ENCODE data around the gene MSRB3.
A peak's percentile ranks its signal among the peaks of the same experiment; 100 is the strongest.

MSRB3 gene

GRCh38 chr12:65325183-65325582 is 46.7 kb downstream of the MSRB3 start:
- no peak for DNase-seq (ENCODE audit: low spot score)

DNA sequence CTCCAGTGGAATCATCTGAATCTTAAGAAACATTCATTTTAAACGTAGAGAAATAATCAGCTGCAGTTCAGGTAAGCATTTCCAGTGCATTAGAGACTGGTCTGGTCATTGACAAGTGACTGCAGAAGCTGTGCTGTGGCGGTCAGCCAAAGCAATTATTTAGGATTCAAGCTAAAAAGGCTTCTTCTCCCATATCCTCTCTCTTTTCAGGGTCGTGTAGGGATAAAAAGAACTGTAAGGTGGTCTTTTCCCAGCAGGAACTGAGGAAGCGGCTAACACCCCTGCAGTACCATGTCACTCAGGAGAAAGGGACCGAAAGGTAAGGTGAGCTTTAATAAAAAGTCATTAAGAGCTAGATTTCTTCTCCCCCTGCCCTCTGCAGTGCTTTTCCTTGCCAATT is 48.1 kb downstream of the MSRB3 start:
- DNase-seq (ENCODE audit: low spot score): no peak

DNA sequence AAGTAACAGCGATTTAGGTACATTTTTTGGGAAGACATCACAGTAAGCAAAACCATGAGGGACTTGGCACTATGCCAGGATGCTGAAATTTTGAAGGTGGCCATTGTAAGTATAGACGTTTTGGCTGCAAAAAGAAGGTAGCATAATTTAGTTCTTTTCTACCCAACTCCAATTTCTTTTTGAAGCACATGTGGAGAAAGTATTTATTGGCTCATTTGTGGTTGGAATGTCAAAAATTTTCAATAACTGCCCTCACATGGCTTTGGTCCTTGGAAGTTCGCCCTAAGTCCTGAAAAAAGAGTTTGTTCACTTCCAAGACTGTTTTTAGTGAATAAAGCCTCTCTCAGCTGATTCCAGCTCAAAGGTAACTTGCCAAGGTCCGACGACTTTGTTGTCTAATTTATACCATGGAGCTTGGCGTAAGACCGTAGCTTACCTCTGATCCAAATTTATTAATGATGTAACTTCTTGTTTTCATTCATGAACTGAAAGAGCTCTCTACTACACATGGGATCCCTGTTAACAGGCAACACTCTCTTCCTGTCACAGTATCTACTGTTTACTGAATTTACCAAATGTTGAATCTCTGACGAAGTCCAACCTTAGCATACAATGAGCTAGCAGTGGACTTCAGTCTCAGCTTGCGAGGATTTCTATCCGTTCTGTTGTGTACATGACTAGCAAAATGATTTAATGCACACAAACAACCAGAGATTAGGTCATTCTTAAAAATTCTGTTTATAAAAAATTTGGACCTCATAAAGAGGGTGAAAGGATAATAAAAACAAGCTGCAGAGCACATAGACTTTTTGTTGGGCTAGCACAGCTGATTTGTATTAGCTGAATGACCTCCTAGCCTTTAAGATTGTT is 49.0 kb downstream of the MSRB3 start:
- peak; percentile 54 for DNase-seq (ENCODE audit: low spot score)

DNA sequence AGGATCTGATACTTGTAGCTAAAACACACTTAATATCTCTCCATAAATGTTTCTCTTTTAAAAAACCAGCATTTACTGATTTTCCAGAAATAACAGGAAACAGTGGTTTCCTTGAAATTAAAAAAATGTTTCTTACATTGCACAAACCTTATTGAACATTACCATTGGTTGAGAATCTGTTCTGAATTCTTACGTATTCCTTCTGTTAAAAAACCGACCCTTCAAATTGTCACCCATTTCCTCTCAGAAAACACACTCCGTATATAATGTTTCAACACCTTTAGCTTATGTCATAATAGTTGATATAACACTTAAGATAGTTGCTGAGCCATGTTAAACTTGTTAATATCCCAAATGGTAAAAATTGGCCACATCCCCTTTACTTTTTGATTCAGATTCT is 51.2 kb downstream of the MSRB3 start:
- no peak for DNase-seq (ENCODE audit: low spot score)

DNA sequence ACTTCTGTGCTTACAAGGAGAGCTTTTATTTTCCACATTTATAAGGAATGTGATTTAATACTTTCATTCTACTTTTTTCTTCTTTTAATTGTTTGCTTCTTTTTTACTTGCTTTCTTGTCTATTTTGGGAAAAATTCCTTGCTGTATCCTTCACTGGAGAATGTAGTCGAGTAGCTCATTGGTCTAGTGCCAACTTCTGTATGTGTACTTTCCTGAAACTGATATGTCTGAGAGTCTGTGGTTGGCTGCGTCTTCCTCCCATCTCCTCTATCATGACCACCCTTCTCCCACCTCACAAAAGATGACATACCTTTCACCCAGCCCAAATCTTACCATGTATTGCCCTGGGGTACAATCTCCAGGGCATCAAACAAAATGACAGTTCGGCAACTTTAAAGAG is 51.8 kb downstream of the MSRB3 start:
- DNase-seq (ENCODE audit: low spot score): no peak

- no peak for DNase-seq (ENCODE audit: low spot score)
Measured at GRCh38 chr12:65331456-65331855, 53.0 kb downstream of the MSRB3 start.

- no peak for DNase-seq (ENCODE audit: low spot score)
Measured at GRCh38 chr12:65333649-65334048, 55.2 kb downstream of the MSRB3 start.

DNA sequence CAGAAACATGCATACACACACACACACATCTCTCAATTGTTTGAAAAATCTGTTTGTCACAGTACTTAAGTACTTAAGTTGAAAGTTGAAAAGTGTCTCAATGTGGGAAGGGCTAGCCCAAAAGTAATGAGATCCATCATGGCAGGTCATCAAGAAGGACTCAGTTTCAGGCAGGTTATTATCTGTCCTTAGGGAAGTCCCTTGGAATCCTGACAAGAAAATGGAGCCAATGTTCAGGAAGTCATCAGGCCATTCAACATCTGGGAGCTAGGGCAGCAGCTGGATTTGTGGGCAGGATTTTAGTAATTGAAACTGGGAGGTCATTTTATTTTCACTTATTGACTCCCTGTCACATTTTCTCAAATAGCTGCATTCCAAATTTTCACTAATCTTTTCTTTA is 56.0 kb downstream of the MSRB3 start:
- peak; percentile 4 for DNase-seq (ENCODE audit: low spot score)

DNA sequence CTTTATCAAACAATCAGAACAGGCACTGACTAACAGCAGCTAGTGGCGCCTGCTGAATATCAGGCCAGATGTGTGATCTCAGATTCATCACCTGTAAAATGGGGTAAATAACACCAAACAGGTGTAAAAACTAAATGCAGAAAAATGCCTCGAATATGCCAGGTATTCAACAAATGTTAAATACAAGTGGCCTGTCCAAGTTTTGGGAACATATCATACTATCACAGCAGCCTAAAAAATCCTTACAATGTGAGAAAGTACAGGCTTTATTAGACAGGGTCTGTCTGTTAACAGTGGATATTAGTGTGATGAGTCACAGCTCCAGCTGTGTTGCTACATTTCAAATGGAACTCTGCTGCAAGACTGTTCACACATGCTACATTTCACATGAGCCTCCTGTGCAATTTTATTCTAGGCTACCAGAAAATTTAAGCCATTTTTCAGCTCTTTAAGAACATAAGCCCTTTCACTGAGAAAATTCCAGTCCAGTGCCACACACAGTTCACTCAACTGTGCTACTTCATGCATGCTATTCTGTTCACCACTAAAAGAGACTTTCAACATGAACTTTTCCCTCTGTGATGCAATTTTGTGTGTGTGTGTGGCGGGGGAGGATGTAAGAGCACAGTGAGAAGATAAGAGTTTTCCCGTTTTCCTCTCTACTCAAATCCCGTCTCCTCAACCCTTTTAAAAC is 56.7 kb downstream of the MSRB3 start:
- DNase-seq (ENCODE audit: low spot score): peak; percentile 83

GRCh38 chr12:65335981-65336380 is 57.5 kb downstream of the MSRB3 start:
- no peak for DNase-seq (ENCODE audit: low spot score)

DNA sequence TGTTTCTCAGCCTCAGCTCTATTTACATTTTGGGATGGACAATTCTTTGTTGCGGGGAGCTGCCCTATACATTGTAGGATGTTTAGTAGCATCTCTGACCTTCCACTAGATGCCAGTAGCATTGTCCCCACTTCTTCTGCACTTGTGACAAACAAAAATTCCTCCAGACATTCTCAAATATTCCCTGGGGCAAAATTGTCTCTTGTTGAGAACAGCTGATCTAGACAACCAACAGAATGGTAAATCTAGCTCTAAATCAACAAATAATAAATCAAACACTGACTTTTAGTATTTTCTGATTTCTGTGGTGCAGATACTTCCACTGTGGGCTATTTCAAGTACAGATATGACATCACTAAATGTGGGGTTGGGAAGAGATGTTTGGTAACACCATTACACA is 60.7 kb downstream of the MSRB3 start:
- no peak for DNase-seq (ENCODE audit: low spot score)

GRCh38 chr12:65343230-65343629 is 64.7 kb downstream of the MSRB3 start:
- DNase-seq (ENCODE audit: low spot score): no peak

DNA sequence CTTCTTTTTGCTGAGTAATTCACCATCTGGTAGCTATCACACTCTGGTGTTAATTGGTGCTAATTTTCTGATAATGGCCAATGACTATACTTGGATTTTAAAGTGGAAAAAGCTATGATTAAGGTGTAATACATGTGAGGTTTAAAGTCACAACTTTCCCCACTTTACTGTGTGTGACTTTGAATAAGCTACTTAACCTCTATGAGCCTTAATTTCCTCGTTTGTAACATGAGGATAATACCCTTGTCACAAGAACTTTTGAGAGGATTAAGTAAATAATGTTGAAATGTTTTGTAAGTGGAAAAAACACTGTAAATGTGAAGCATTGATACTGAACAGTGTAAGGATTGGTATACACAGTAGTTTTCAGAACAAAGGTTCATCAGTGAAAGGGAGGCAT is 65.3 kb downstream of the MSRB3 start:
- DNase-seq (ENCODE audit: low spot score): no peak

- DNase-seq (ENCODE audit: low spot score): no peak
Measured at GRCh38 chr12:65355461-65355860, 77.0 kb downstream of the MSRB3 start.

DNA sequence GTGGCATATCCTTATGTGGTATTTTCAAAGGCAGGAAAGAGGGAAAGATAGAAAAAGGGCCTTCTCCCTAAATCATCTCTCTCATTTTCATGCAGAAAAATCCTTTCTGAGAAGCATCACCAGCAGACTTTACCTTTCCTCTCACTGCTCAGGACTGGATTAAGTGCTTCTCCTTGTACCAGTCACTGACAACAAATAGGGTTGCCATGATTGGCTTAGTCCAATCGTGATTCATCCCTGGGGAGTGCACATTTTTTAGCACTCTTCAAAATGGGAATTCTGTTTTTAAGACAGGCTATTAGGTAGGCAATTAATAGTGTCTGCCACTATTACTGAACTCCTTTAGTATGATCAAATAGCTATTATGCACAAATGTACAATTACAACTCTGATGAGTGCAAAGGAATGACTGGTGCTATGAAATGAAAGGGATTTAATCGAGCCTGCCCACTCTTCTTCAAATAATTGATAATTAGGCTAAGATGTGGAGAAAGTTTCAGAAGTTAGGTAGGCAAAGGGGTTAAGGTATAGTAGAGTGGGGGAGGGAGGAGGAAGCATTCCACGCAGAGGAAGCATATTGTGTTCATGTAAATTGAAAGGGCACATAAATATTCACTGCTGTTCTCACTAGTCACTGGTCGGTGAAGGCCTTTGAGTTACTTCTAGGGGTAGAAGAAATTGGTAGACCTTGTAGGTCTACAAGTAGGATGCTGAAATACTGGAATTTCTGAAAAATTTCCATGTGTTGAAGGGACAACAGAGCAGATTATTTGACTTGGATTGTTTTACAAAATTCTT is 84.0 kb downstream of the MSRB3 start:
- no peak for DNase-seq (ENCODE audit: low spot score)

GRCh38 chr12:65364046-65364445 is 85.6 kb downstream of the MSRB3 start:
- DNase-seq (ENCODE audit: low spot score): peak; percentile 45

DNA sequence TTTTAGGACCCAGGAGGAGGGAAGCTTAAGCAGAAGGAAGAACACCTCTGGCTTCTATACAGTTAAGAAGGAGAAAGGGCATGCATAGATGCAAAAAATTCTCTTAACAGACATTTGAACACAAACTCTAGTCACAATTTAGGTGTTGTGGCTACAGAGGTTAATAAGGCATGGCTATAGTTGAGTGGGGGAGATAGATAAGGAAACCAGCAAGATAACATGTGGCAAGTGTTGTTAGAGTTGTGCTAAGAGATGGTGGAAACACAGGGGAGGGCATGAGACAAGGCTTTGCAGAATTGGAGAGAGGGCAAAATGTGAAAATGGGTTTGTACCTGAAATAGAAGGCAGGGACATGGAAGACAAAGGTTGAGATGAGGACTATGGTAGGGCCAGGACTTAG is 88.9 kb downstream of the MSRB3 start:
- no peak for DNase-seq (ENCODE audit: low spot score)

- DNase-seq (ENCODE audit: low spot score): no peak
Measured at GRCh38 chr12:65368055-65368454, 89.6 kb downstream of the MSRB3 start.

DNA sequence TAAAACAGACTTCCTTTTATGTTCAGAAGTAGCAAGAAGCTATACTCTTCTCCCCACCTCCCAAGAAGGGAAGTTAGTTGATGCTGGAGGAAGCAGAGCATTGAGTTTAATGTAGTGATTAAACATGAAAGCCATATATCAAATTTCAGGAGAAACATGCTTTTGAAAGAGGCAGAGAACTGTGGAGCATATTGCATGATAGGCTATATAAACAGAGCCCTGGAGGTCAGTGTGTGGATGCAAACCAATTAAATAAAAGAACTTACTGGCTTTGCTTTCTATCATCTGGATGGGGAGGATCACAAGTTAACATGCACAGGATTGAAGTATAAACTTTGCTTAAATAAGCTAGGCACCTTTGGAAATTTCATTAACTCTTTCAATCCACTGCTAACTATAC is 94.1 kb downstream of the MSRB3 start:
- DNase-seq (ENCODE audit: low spot score): no peak

DNA sequence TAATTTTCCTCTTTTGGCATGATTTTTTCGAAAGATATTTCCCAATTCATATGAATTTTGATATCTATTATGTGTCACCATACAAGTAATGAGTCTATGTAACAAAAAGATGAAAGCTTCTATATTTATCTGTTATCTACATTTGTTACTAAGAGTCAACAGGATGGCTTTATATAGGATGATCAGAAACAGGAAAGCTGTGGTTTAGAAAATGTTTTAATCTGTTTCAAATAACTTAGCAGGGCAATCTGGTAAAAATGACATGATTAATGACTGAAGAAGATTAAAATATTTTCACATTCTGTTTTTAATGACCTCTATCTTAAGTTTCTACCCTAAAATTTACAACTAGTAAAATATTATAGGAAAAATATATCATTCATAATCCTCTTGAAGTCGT is 105.8 kb downstream of the MSRB3 start:
- no peak for DNase-seq (ENCODE audit: low spot score)

DNA sequence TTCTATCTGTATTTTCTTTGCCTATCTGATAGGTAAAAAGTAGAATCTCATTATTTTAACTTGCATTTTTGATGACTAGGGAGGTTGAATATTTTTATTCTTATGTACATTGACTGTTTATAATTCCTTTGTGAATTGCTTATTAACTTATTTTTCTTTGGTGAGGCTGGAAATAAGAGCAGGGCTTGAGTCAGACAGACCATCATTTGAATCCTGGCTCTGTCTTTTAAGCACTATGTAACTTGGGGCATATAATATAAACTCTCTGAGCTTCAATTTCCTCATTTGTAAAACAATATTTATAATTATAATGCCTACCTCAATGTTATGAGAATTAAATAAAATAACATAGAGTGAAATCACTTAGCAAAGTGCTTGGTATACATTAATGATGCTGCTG is 108.9 kb downstream of the MSRB3 start:
- no peak for DNase-seq (ENCODE audit: low spot score)

DNA sequence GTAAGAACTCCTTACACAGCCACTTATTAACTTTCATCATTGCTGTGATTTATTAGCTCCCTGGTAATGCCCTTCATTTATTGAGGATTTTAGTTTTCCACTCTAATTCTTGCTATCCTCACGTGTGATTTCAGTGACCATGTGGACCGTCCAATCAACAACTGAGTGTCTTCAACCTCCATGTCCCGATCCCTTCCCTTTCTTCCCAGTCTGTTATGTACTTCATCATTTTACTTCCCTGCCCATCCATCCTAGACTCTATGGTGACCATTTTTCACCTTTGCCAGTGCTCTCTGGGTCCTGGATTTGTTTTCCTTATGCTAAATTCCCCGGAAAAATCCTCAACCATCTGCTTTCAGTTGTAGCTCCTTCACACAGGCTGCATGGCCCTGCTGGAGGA is 111.0 kb downstream of the MSRB3 start:
- no peak for DNase-seq (ENCODE audit: low spot score)

GRCh38 chr12:65391711-65392110 is 113.2 kb downstream of the MSRB3 start:
- DNase-seq (ENCODE audit: low spot score): no peak
